ENCODE data around the gene TPPP2. TPM values are rescaled to one million over a fixed set of nuclear protein-coding genes. Genes with fewer than 3 reads are reported as not detected.

The TPPP2 gene
- total and polyA plus RNA-seq, 9 of the 15 experiments (the other 6 are each of a cell fraction or from before 2014, with no cell fraction given): 0.18 TPM; not detected in 8

- TF ChIP-seq RBM15 (IDR thresholded peaks at IDR 0.05; ENCODE audit: insufficient read depth, low read length): no peak
- no peak for TF ChIP-seq ELF4 (CRISPR knock-in tag; IDR thresholded peaks at IDR 0.05)
- peak; percentile 57; the same call in 1 of the 2 replicates for TF ChIP-seq EP400 (IDR thresholded peaks at IDR 0.05)
- no peak for TF ChIP-seq ZNF224 (CRISPR knock-in tag; IDR thresholded peaks at IDR 0.05)
- TF ChIP-seq NKRF (IDR thresholded peaks at IDR 0.05; ENCODE audit: borderline replicate concordance): peak; percentile 19; the same call in 1 of the 2 replicates
- no peak for TF ChIP-seq ZNF511 (CRISPR knock-in tag; IDR thresholded peaks at IDR 0.05)
- no peak for TF ChIP-seq AFF1 (IDR thresholded peaks at IDR 0.05; ENCODE audit: low read depth in 1 of 2, partially characterized antibody in 2 of 2)
- peak; percentile 90; the same call in 1 of the 2 replicates for TF ChIP-seq PHF8 (IDR thresholded peaks at IDR 0.05; ENCODE audit: borderline replicate concordance, low read length)
- no peak for TF ChIP-seq SMARCB1 (IDR thresholded peaks at IDR 0.05; ENCODE audit: insufficient read length, low read depth)
- TF ChIP-seq PKNOX1 (IDR thresholded peaks at IDR 0.05): peak; percentile 54
- peak; percentile 69 for TF ChIP-seq RBBP5 (IDR thresholded peaks at IDR 0.05; ENCODE audit: borderline replicate concordance, insufficient read depth, low read length, poor library complexity, severe bottlenecking)
- no peak for TF ChIP-seq ZNF696 (CRISPR knock-in tag; conservative IDR thresholded peaks at IDR 0.05)
- TF ChIP-seq EP300 (IDR thresholded peaks at IDR 0.05; ENCODE audit: low read length): no peak
- TF ChIP-seq POLR2B (IDR thresholded peaks at IDR 0.05; ENCODE audit: low read depth, partially characterized antibody): peak; percentile 56
- TF ChIP-seq ARID2 (IDR thresholded peaks at IDR 0.05): no peak
- TF ChIP-seq ZBTB43 (CRISPR knock-in tag; IDR thresholded peaks at IDR 0.05): no peak
Observed at GRCh38 chr14:20989787-20990600, 40.0 kb upstream of the TPPP2 start, which contains the start of gene METTL17 (continued).

Measured in K562 (cell line).